Keratinocyte (primary cell): Measurements from ENCODE around the gene CCSER1. TPM values are rescaled to one million over a fixed set of nuclear protein-coding genes. Genes with fewer than 3 reads are reported as not detected.

ENCODE experiments used
- DNase-seq: peaks from one replicate; pipeline ENCODE4 v3.0.0-alpha.2; 2011; ENCODE audit warnings: low read depth, missing footprints, low spot score
- FAIRE-seq: peaks from 2 replicates; lab custom pipeline; 2011; peaks lifted over from hg19 to GRCh38; lab: Jason Lieb, UNC
- H2AFZ ChIP-seq: 2 replicates; pipeline ENCODE4 v1.6.0; 2012; ENCODE audit warnings: low read length, control low read depth, inconsistent platforms; ENCODE audit not compliant: control insufficient read depth
- H3K27ac ChIP-seq: 2 replicates; pipeline ENCODE4 v1.5.1; 2011; ENCODE audit warnings: low read length; ENCODE audit not compliant: control insufficient read depth, insufficient read depth
- H3K27me3 ChIP-seq: 3 replicates; pipeline ENCODE4 v1.6.0; 2011; ENCODE audit warnings: low read length; ENCODE audit not compliant: control insufficient read depth, insufficient read depth; ENCODE audit errors: extremely low read depth
- H3K36me3 ChIP-seq, 2 experiments: 2 replicates in 1 of 2; 3 replicates in 1 of 2; pipeline ENCODE4 v1.5.1; 2011; ENCODE audit warnings: low read length in 2 of 2, mild to moderate bottlenecking in 1 of 2; ENCODE audit not compliant: control insufficient read depth in 2 of 2, insufficient read depth in 2 of 2; ENCODE audit errors: extremely low read depth in 1 of 2
- H3K4me1 ChIP-seq: 3 replicates; pipeline ENCODE4 v1.5.1; 2011; ENCODE audit warnings: low read length; ENCODE audit not compliant: control insufficient read depth, insufficient read depth; ENCODE audit errors: extremely low read depth
- H3K4me2 ChIP-seq: 3 replicates; pipeline ENCODE4 v1.6.0; 2011; ENCODE audit warnings: low read depth, low read length; ENCODE audit not compliant: control insufficient read depth, insufficient read depth; ENCODE audit errors: extremely low read depth
- H3K4me3 ChIP-seq, 3 experiments: fragments of 200-600 bp in 1 of 3; sonication (generic) in 1 of 3; 2 replicates in 2 of 3; 3 replicates in 1 of 3; pipeline ENCODE4 v1.5.1; 2011 to 2016; ENCODE audit warnings: low read length in 3 of 3, mild to moderate bottlenecking in 3 of 3, control low read depth in 2 of 3, inconsistent platforms in 1 of 3, low read depth in 1 of 3, mixed read lengths in 1 of 3, mixed run types in 1 of 3, moderate library complexity in 1 of 3; ENCODE audit not compliant: control insufficient read depth in 2 of 3, insufficient read depth in 2 of 3; ENCODE audit errors: extremely low read depth in 1 of 3
- H3K79me2 ChIP-seq: 2 replicates; pipeline ENCODE4 v1.6.0; 2012; ENCODE audit warnings: low read length; ENCODE audit not compliant: control insufficient read depth, insufficient read depth
- H3K9ac ChIP-seq: 3 replicates; pipeline ENCODE4 v1.6.0; 2011; ENCODE audit warnings: low read length; ENCODE audit not compliant: control insufficient read depth, insufficient read depth; ENCODE audit errors: extremely low read depth
- H3K9me1 ChIP-seq: 3 replicates; pipeline ENCODE4 v1.6.0; 2011; ENCODE audit warnings: low read length; ENCODE audit not compliant: control insufficient read depth, insufficient read depth; ENCODE audit errors: extremely low read depth
- H3K9me3 ChIP-seq: 2 replicates; pipeline ENCODE4 v1.5.1; 2012; ENCODE audit warnings: low read depth, low read length; ENCODE audit not compliant: control insufficient read depth
- H4K20me1 ChIP-seq: 3 replicates; pipeline ENCODE4 v1.6.0; 2011; ENCODE audit warnings: low read length; ENCODE audit not compliant: control insufficient read depth, insufficient read depth; ENCODE audit errors: extremely low read depth
- EZH2 ChIP-seq: IDR thresholded peaks from one replicate; pipeline ENCODE4 v1.6.1; 2012; ENCODE audit warnings: inconsistent platforms, mild to moderate bottlenecking, low read length, moderate library complexity
- dilution Hi-C: fragments of 300-500 bp; cut with MboI; formaldehyde crosslinking; loops from one replicate; pipeline ENCODE4 v1.7.0; 2020; ENCODE audit warnings: low sequenced_read_pairs; ENCODE audit not compliant: extremely low pct_ligation_motif_present
- polyA plus RNA-seq, 5 experiments: library from polyadenylated mRNA; depleted of rRNA in 3 of 5; stranded (reverse) in 3 of 5; stranded (forward) in 1 of 5; unstranded in 1 of 5; fragments of >200 nt; gene quantifications; 1 replicate in 1 of 5; 2 replicates in 3 of 5; 3 replicates in 1 of 5; pipeline versions ENCODE4 v1.2.1 to v1.2.3, GENCODE V29; 2011 to 2012; ENCODE audit warnings: missing spikeins in 2 of 5, low read depth in 1 of 5, low replicate concordance in 1 of 5
- TF ChIP-seq, protein P1 (sequence below), 3 experiments: IDR thresholded peaks in 1 of 3; conservative IDR thresholded peaks in 1 of 3; optimal IDR thresholded peaks in 1 of 3; 2 replicates in 2 of 3; 3 replicates in 1 of 3; pipeline versions ENCODE3 to v1.5.1; 2011; ENCODE audit warnings: low read length in 3 of 3, mild to moderate bottlenecking in 3 of 3, moderate library complexity in 2 of 3, control low read depth in 1 of 3, inconsistent platforms in 1 of 3; ENCODE audit not compliant: insufficient read depth in 2 of 3; ENCODE audit errors: extremely low read depth in 1 of 3

Gene CCSER1
- polyA plus RNA-seq, 1 donor (not counting 4 experiments of a cell fraction or from before 2014, with no cell fraction given) = 1.2 TPM

- Histone ChIP-seq H3K4me1 (no peaks in the 10 kb centered on the region), H4K20me1 (no peaks in the 10 kb centered on the region), H3K9me3 (no peaks in the 10 kb centered on the region), H3K36me3 (no peaks in the 10 kb centered on the region), H3K9ac (no peak overlapping the region), H3K4me2 (no peak overlapping the region), H3K4me3 (no peak overlapping the region), H3K27me3 (no peaks in the 10 kb centered on the region), H2AFZ (no peak overlapping the region), H3K27ac (no peak overlapping the region), H3K9me1 (no peaks in the 10 kb centered on the region), H3K79me2 (no peaks in the 10 kb centered on the region)
- FAIRE-seq (no peak), DNase-seq (no peak)
- no peak for TF ChIP-seq EZH2
- TF ChIP-seq, protein P1, sequence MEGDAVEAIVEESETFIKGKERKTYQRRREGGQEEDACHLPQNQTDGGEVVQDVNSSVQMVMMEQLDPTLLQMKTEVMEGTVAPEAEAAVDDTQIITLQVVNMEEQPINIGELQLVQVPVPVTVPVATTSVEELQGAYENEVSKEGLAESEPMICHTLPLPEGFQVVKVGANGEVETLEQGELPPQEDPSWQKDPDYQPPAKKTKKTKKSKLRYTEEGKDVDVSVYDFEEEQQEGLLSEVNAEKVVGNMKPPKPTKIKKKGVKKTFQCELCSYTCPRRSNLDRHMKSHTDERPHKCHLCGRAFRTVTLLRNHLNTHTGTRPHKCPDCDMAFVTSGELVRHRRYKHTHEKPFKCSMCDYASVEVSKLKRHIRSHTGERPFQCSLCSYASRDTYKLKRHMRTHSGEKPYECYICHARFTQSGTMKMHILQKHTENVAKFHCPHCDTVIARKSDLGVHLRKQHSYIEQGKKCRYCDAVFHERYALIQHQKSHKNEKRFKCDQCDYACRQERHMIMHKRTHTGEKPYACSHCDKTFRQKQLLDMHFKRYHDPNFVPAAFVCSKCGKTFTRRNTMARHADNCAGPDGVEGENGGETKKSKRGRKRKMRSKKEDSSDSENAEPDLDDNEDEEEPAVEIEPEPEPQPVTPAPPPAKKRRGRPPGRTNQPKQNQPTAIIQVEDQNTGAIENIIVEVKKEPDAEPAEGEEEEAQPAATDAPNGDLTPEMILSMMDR (optimal IDR thresholded peaks at IDR 0.05 in 1 of 3, IDR thresholded peaks at IDR 0.05 in 1 of 3, conservative IDR thresholded peaks at IDR 0.05 in 1 of 3; ENCODE audit: extremely low read depth in 1 of 3, insufficient read depth in 2 of 3, low read length in 3 of 3) = no peak
- dilution Hi-C loops = no loop called here
These were observed 533.5 kb downstream of the CCSER1 start for GRCh38 chr4:90660672-90661071.

DNA sequence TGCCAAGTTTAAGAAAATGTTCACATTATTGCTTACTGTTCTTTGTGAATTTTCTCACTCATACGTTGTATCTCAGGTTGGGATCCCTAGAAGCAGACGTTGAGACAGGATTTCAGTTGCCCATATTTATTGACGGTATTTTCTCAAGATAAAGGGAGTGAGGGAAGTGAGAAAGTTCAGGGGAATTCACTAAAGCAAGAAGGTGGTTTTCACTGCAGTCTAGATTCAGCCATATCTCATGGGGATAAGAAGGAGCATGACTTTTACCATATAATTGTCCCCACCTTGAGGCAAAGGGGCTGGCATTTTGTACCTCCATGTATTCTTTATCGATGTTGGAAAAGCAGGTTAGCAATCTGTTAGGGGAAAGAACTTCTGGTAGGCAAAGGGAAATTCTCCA, 543.0 kb downstream of the CCSER1 start:
- no peaks in the 10 kb centered on the region for H3K36me3 ChIP-seq
- no peaks in the 10 kb centered on the region for H3K79me2 ChIP-seq
- no peaks in the 10 kb centered on the region for H4K20me1 ChIP-seq
- H2AFZ ChIP-seq = no peak overlapping the region
- dilution Hi-C loops = no loop called here
- no peaks in the 10 kb centered on the region for H3K9me3 ChIP-seq
- no peak overlapping the region for H3K27ac ChIP-seq
- no peak overlapping the region for H3K4me3 ChIP-seq
- no peak overlapping the region for H3K4me2 ChIP-seq
- TF ChIP-seq, protein P1 (optimal IDR thresholded peaks at IDR 0.05 in 1 of 3, IDR thresholded peaks at IDR 0.05 in 1 of 3, conservative IDR thresholded peaks at IDR 0.05 in 1 of 3; ENCODE audit: extremely low read depth in 1 of 3, insufficient read depth in 2 of 3, low read length in 3 of 3) = no peak
- no peak for TF ChIP-seq EZH2
- no peaks in the 10 kb centered on the region for H3K27me3 ChIP-seq
- no peak for DNase-seq
- H3K9me1 ChIP-seq = no peaks in the 10 kb centered on the region
- no peaks in the 10 kb centered on the region for H3K4me1 ChIP-seq
- FAIRE-seq = no peak
- no peak overlapping the region for H3K9ac ChIP-seq
